ENCODE data around the gene PRPF6. TPM values are rescaled to one million over a fixed set of nuclear protein-coding genes. Genes with fewer than 3 reads are reported as not detected.

PRPF6 gene
- polyA plus RNA-seq, 4 donors = 35.3 to 61.2 (median 48.1) TPM

DNA sequence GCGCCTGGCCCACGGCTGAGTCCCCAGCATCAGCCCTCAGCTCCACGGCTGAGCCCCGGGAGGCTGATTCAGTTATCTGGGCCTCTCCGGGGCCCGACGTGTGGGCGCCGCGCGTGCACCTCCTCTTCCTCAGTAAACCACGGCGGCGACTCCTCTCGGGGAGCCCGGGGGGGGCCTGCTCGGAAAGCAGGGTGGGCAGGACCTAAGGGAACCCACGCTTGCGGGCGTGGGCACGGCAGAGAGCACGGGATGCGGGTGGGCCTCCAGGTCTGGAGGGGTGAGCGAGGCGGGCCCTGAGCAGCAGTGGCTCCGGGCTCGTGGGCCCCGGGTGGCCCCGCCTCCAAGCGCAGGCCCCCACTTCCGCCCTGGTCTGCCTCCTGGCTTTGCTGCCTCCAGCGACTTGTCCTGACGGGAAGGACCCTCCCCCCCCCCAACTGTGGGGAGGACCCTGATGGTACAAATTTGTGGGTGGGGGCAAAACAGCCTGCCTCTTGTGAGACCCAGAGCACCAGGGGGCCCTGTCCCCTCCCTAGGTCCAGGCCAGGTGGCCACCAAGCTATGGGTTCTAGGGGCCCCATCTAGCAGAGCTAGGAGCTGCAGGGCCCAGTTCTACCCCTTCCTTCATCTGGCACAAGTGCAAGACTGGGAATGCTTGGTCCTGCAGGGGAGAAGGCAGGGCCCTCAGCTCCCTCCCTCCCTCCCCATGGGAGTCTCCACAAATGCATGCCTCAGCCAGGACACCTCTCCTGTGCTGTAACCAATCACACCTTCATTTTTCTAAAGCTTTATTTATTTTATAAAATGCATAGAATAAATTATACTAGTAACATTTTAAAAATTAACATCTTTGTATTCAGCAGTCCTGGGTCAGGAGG is 41.6 kb upstream of the PRPF6 start:
- peaks cover 12 to 83% (median 33%) of the 10 kb centered on the region in 3 donors for H3K36me3 ChIP-seq (ENCODE audit: control insufficient read depth in 3 of 3, insufficient read depth in 2 of 3, low read depth in 1 of 3, low read length in 3 of 3)
- DNase-seq = no peak

DNA sequence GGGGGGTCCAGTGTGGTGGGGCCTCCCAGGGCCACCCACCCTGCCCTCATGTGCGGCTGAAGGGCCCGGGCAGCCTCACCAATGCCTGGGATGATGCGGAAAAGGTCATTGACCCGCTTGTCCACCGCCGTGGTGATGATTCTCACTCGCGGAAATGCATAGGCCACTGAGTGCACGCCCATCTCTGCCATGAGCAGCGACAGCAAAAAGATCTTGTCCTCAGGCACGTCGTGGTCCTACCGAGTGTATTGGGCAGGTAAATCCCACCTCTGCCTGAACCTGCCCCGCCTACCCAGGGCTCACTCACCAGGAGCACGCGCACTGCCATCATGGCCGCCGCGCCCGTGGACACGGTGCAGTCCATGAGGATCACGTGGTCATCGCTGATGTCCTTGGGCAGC is 40.9 kb upstream of the PRPF6 start:
- Histone ChIP-seq H3K27ac (ENCODE audit: low read depth in 1 of 3, low read length in 2 of 3) (no peak overlapping the region), H3K4me1 (ENCODE audit: control insufficient read depth in 3 of 3, insufficient read depth in 2 of 3, low read depth in 1 of 3, low read length in 2 of 3) (no peaks in the 10 kb centered on the region), H3K36me3 (ENCODE audit: control insufficient read depth in 3 of 3, insufficient read depth in 2 of 3, low read depth in 1 of 3, low read length in 3 of 3) (peaks cover 12 to 83% (median 34%) of the 10 kb centered on the region in 3 donors), H3K4me3 (ENCODE audit: low read depth in 1 of 3, low read length in 3 of 3) (no peak overlapping the region), H3K27me3 (ENCODE audit: control insufficient read depth in 3 of 3, insufficient read depth in 3 of 3, low read length in 3 of 3) (no peaks in the 10 kb centered on the region), H3K9me3 (ENCODE audit: control insufficient read depth in 2 of 2, insufficient read depth in 1 of 2, low read depth in 1 of 2, low read length in 1 of 2) (peaks cover 0 to 2% of the 10 kb centered on the region in 2 donors)
- 90 to 96% (median 95%) methylated on average over 23 of the region's 23 CpGs for WGBS, 3 donors
- FAIRE-seq (no peak), DNase-seq (no peak)

More for the DNA sequence above, 41.6 kb upstream of the PRPF6 start:
- H3K9me3 ChIP-seq (ENCODE audit: control insufficient read depth in 2 of 2, insufficient read depth in 1 of 2, low read depth in 1 of 2, low read length in 1 of 2) = peaks cover 0 to 2% of the 10 kb centered on the region in 2 donors
- no peaks in the 10 kb centered on the region for H3K4me1 ChIP-seq (ENCODE audit: control insufficient read depth in 3 of 3, insufficient read depth in 2 of 3, low read depth in 1 of 3, low read length in 2 of 3)
- no peak for FAIRE-seq
- no peaks in the 10 kb centered on the region for H3K27me3 ChIP-seq (ENCODE audit: control insufficient read depth in 3 of 3, insufficient read depth in 3 of 3, low read length in 3 of 3)
- H3K27ac ChIP-seq (ENCODE audit: low read depth in 1 of 3, low read length in 2 of 3) = no peak overlapping the region
- no peak overlapping the region for H3K4me3 ChIP-seq (ENCODE audit: low read depth in 1 of 3, low read length in 3 of 3)
- WGBS, 3 donors = 75 to 88% (median 87%) methylated on average over 28 to 33 of the region's 33 CpGs

DNA sequence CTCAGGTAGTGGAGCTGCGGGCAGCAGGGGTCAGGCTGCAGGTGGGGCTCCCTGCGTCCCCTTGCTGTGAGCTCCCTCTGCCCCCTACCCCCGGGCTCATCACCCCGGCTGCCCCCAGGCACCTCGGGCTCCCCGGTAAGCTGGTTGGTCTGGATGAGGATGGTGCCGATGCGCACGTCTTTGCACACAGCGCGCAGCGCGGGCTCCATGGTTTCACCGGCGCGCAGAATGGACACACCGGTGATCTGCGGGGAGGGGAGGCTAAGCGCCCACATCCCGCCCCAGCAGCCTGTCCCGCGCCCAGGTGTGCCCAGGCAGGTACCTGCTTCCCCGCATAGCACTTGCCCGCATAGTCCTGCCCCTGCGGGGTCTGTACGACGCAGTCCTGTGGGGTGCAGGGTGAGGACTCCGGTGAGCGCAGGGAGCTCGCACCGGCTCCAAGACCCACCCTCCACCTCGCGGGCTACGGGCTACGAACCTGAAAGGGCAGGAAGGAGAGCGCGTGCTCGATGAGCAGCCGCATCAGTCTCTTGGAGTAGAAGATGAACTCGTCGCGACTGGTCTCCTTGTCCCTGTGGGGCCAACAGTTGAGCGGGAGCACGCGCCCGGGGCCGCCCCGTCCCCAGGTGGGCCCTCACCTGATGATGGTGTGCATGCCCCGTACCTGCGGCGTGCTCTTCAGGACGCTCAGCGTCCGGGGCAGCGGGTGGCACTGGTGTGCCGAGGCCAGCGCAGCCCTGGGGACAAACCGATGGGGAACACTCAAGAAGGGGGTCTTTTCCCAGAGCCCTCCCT is 40.3 kb upstream of the PRPF6 start:
- no peak overlapping the region for H3K4me3 ChIP-seq (ENCODE audit: low read depth in 1 of 3, low read length in 3 of 3)
- peak overlapping the region in 1 of 3 donors; percentile 88 for H3K27ac ChIP-seq (ENCODE audit: low read depth in 1 of 3, low read length in 2 of 3)
- peaks cover 12 to 83% (median 39%) of the 10 kb centered on the region in 3 donors for H3K36me3 ChIP-seq (ENCODE audit: control insufficient read depth in 3 of 3, insufficient read depth in 2 of 3, low read depth in 1 of 3, low read length in 3 of 3)
- no peaks in the 10 kb centered on the region for H3K27me3 ChIP-seq (ENCODE audit: control insufficient read depth in 3 of 3, insufficient read depth in 3 of 3, low read length in 3 of 3)
- H3K4me1 ChIP-seq (ENCODE audit: control insufficient read depth in 3 of 3, insufficient read depth in 2 of 3, low read depth in 1 of 3, low read length in 2 of 3) = no peaks in the 10 kb centered on the region
- WGBS, 3 donors = 92 to 97% (median 96%) methylated on average over 58 of the region's 58 CpGs
- no peak for DNase-seq
- H3K9me3 ChIP-seq (ENCODE audit: control insufficient read depth in 2 of 2, insufficient read depth in 1 of 2, low read depth in 1 of 2, low read length in 1 of 2) = peaks cover 0 to 2% of the 10 kb centered on the region in 2 donors
- FAIRE-seq = no peak

DNA sequence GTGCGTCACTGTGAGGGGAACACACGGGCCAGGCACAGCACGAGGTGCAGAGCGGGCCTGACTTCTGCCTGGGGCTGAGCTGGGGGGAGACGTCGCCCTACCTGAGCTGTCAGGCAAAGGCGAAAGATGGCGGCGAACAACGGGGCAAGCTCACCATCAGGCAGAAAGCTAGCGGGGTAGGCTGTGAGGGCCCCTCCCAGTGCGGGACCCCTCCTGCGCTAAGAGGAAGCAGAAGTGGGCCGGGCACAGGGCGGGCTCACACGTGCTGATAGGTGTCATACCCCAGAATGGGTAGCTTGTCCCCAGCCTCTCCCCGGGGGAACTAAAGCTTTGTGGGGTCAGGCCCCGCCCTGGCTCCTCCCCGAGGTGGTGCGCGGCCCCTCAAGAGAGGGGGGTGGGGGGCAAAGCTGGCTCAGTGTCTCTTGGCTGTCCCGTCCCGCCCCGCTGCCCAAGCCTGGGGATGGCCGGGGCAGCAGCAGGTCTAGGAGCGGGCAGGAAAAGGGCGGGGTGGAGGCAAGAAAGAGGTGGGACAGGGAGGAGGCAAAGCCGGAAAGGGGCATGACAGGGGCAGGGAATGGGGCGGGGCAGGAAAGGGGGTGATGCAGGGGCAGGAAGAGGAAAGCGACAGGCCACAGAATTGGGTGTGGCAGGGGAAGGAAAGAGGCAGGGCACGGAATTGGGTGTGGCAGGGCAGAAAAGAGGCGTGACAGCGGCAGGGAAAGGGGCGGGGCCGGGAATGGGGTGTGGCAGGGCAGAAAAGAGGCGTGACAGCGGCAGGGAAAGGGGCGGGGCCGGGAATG is 39.5 kb upstream of the PRPF6 start:
- DNase-seq (peak in 1 of 2 donors; percentile 51), FAIRE-seq (no peak)
- peak overlapping the region; percentile 11 to 88 (median 86) for H3K27ac ChIP-seq (ENCODE audit: low read depth in 1 of 3, low read length in 2 of 3)
- H3K36me3 ChIP-seq (ENCODE audit: control insufficient read depth in 3 of 3, insufficient read depth in 2 of 3, low read depth in 1 of 3, low read length in 3 of 3) = peaks cover 12 to 84% (median 41%) of the 10 kb centered on the region in 3 donors
- peaks cover 0 to 2% of the 10 kb centered on the region in 2 donors for H3K9me3 ChIP-seq (ENCODE audit: control insufficient read depth in 2 of 2, insufficient read depth in 1 of 2, low read depth in 1 of 2, low read length in 1 of 2)
- 66 to 81% (median 75%) methylated on average over 32 to 35 of the region's 39 CpGs for WGBS, 3 donors
- H3K27me3 ChIP-seq (ENCODE audit: control insufficient read depth in 3 of 3, insufficient read depth in 3 of 3, low read length in 3 of 3) = no peaks in the 10 kb centered on the region
- no peaks in the 10 kb centered on the region for H3K4me1 ChIP-seq (ENCODE audit: control insufficient read depth in 3 of 3, insufficient read depth in 2 of 3, low read depth in 1 of 3, low read length in 2 of 3)
- H3K4me3 ChIP-seq (ENCODE audit: low read depth in 1 of 3, low read length in 3 of 3) = no peak overlapping the region

DNA sequence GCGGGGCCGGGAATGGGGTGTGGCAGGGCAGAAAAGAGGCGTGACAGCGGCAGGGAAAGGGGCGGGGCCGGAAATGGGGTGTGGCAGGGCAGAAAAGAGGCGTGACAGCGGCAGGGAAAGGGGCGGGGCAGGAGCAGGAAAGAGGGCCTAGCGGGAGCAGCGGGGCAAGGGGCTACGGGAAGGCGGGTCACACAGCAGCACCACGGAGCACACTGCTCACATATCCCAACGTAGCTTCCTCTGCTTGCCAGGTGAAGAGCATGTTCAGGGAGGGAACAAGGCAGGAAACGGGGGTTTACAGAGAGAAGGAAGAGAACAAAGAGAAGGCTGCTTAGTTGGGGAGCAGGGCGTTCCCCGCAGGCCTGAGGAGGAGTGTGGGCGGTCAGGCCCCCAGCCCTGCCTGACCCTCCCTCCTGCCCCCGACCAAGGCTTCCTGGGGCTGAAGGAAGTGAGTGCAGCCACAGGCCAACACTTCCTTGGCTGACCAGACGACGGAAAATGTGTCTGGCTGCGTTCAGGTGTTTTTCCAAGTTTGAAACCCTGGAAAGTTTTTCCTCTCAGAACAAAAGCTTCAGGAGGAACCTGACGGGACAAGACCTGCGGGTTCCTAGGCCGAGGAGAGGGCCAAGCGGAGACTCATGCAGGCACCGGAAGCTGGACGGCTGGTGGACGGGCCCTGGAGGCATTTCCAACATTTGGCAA is 38.5 kb upstream of the PRPF6 start:
- Histone ChIP-seq H3K27ac (ENCODE audit: low read depth in 1 of 3, low read length in 2 of 3) (peak overlapping the region; percentile 53 to 78 (median 69)), H3K9me3 (ENCODE audit: control insufficient read depth in 2 of 2, insufficient read depth in 1 of 2, low read depth in 1 of 2, low read length in 1 of 2) (peaks cover 0 to 2% of the 10 kb centered on the region in 2 donors), H3K4me3 (ENCODE audit: low read depth in 1 of 3, low read length in 3 of 3) (no peak overlapping the region), H3K27me3 (ENCODE audit: control insufficient read depth in 3 of 3, insufficient read depth in 3 of 3, low read length in 3 of 3) (no peaks in the 10 kb centered on the region), H3K4me1 (ENCODE audit: control insufficient read depth in 3 of 3, insufficient read depth in 2 of 3, low read depth in 1 of 3, low read length in 2 of 3) (no peaks in the 10 kb centered on the region), H3K36me3 (ENCODE audit: control insufficient read depth in 3 of 3, insufficient read depth in 2 of 3, low read depth in 1 of 3, low read length in 3 of 3) (peaks cover 10 to 86% (median 41%) of the 10 kb centered on the region in 3 donors)
- DNase-seq (peak; percentile 29 to 37), FAIRE-seq (no peak)
- WGBS, 3 donors = 49 to 75% (median 65%) methylated on average over 27 to 30 of the region's 30 CpGs

DNA sequence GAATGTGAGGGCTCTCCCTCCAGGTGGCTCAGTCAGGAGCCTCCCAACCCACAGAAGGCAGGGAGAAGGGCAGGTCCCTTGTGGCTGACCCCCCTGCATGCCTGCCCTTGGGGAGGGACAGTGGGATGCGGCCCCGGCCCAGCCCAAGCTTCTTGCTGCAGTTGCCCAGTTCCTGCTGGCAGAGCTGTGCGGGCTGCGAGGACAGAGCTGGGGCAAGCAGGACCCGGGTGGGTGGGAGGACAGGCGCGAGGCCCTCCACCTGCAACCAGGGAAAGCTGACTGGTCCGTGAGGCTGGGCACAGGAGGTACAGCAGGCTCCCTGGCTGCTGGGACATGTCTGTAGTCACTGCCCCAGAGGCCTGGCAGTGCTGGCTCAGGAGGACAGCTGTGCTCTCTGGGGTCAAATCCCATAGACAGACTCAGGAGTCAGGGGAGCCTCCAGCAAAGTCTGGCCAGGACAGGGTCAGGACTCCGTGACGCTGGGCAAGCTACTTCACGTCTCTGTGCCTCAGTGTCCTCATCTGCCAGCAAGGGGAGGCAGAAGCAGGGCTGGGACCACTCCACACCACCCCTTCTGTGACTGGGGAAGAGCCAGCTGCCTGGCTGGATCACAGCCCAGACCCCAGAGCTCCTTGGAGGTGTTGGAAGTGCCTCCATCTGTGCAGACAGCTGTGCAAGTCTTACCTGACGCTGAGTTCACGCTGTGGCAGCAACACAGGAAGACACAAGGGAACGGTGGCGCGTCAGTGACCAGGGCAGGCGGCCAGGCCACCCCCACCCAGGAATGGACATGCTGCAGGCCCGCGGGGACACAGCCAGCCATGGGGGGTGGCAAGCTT is 37.7 kb upstream of the PRPF6 start:
- no peak overlapping the region for H3K4me3 ChIP-seq (ENCODE audit: low read depth in 1 of 3, low read length in 3 of 3)
- H3K27me3 ChIP-seq (ENCODE audit: control insufficient read depth in 3 of 3, insufficient read depth in 3 of 3, low read length in 3 of 3) = no peaks in the 10 kb centered on the region
- DNase-seq (no peak), FAIRE-seq (no peak)
- H3K36me3 ChIP-seq (ENCODE audit: control insufficient read depth in 3 of 3, insufficient read depth in 2 of 3, low read depth in 1 of 3, low read length in 3 of 3) = peaks cover 10 to 88% (median 41%) of the 10 kb centered on the region in 3 donors
- peaks cover 0 to 2% of the 10 kb centered on the region in 2 donors for H3K9me3 ChIP-seq (ENCODE audit: control insufficient read depth in 2 of 2, insufficient read depth in 1 of 2, low read depth in 1 of 2, low read length in 1 of 2)
- WGBS, 3 donors = 87 to 91% (median 89%) methylated on average over 19 of the region's 19 CpGs
- H3K27ac ChIP-seq (ENCODE audit: low read depth in 1 of 3, low read length in 2 of 3) = peak overlapping the region in 2 of 3 donors; percentile 4 to 61
- no peaks in the 10 kb centered on the region for H3K4me1 ChIP-seq (ENCODE audit: control insufficient read depth in 3 of 3, insufficient read depth in 2 of 3, low read depth in 1 of 3, low read length in 2 of 3)

DNA sequence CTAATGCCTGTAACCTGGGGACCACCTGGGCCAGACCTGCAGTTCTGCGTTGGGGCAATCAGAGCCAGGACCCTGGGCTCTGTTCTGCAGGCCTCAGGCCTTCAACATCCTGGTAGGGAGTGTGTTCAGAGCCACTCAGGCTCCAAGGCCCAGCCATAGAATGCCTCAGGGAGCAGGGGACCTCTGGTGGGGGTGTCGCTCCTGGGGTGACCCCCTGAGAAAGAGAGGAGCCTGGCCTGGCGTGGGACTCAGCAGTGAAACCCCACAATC is 37.2 kb upstream of the PRPF6 start:
- Histone ChIP-seq H3K27ac (ENCODE audit: low read depth in 1 of 3, low read length in 2 of 3) (peak overlapping the region in 1 of 3 donors; percentile 4), H3K4me1 (ENCODE audit: control insufficient read depth in 3 of 3, insufficient read depth in 2 of 3, low read depth in 1 of 3, low read length in 2 of 3) (peaks cover 0 to 3% (median 0%) of the 10 kb centered on the region in 3 donors), H3K27me3 (ENCODE audit: control insufficient read depth in 3 of 3, insufficient read depth in 3 of 3, low read length in 3 of 3) (no peaks in the 10 kb centered on the region), H3K9me3 (ENCODE audit: control insufficient read depth in 2 of 2, insufficient read depth in 1 of 2, low read depth in 1 of 2, low read length in 1 of 2) (peaks cover 0 to 2% of the 10 kb centered on the region in 2 donors), H3K4me3 (ENCODE audit: low read depth in 1 of 3, low read length in 3 of 3) (no peak overlapping the region), H3K36me3 (ENCODE audit: control insufficient read depth in 3 of 3, insufficient read depth in 2 of 3, low read depth in 1 of 3, low read length in 3 of 3) (peaks cover 10 to 86% (median 39%) of the 10 kb centered on the region in 3 donors)
- WGBS, 3 donors = 94 to 96% (median 94%) methylated on average over 3 of the region's 3 CpGs
- DNase-seq (no peak), FAIRE-seq (no peak)
